WTC11 (cell line): ENCODE data around the gene SRRT. TPM values are rescaled to one million over a fixed set of nuclear protein-coding genes. Genes with fewer than 3 reads are reported as not detected.

Source experiments
- ATAC-seq: fragments of 200-7000 bp; cut with Tn5 transposase; 2 replicates; pipeline ENCODE4 v1.10.0; 2021; ENCODE audit warnings: mild to moderate bottlenecking, moderate library complexity
- CTCF ChIA-PET: fragments of 300-600 bp; sonication (Branson Sonifier 250); formaldehyde crosslinking; loops from one replicate; lab custom pipeline; 2021; ENCODE audit warnings: antibody characterized with exemption; lab: Charles Lee
- POLR2A ChIA-PET: fragments of 350-600 bp; sonication (Branson Sonifier 250); formaldehyde crosslinking; loops from one replicate; lab custom pipeline; 2021; ENCODE audit warnings: antibody characterized with exemption; lab: Charles Lee
- DNase-seq: peaks from one replicate; pipeline ENCODE4 v3.0.0; 2021; ENCODE audit warnings: low spot score
- H3K27ac Mint-ChIP-seq: 2 replicates; pipeline ENCODE4 v1.8.0; 2021; ENCODE audit warnings: mixed read lengths
- H3K27me3 Mint-ChIP-seq: 2 replicates; pipeline ENCODE4 v1.8.0; 2021; ENCODE audit warnings: low read depth, mild to moderate bottlenecking, moderate library complexity, mixed read lengths
- H3K36me3 Mint-ChIP-seq: 2 replicates; pipeline ENCODE4 v1.8.0; 2021; ENCODE audit warnings: mixed read lengths
- H3K4me1 Mint-ChIP-seq: 2 replicates; pipeline ENCODE4 v1.8.0; 2022; ENCODE audit warnings: mixed read lengths
- H3K4me3 Mint-ChIP-seq: 2 replicates; pipeline ENCODE4 v1.8.0; 2021; ENCODE audit warnings: mild to moderate bottlenecking, moderate library complexity, mixed read lengths
- H3K9me3 Mint-ChIP-seq: 2 replicates; pipeline ENCODE4 v1.8.0; 2021; ENCODE audit warnings: mixed read lengths
- E2F1 ChIP-seq: sonication (generic); formaldehyde crosslinking; IDR thresholded peaks from 2 replicates; pipeline ENCODE4 v1.8.0; 2022; ENCODE audit warnings: mild to moderate bottlenecking, missing genetic modification reagents
- ERG ChIP-seq: fragments of 250-450 bp; sonication (Bioruptor Pico); IDR thresholded peaks from 2 replicates; pipeline ENCODE4 v1.8.0; 2021; ENCODE audit warnings: mild to moderate bottlenecking
- ESRRA ChIP-seq: sonication (generic); formaldehyde crosslinking; IDR thresholded peaks from 2 replicates; pipeline ENCODE4 v1.8.1; 2022; ENCODE audit warnings: mild to moderate bottlenecking, missing genetic modification reagents, borderline replicate concordance
- GABPB1 ChIP-seq: sonication (generic); formaldehyde crosslinking; IDR thresholded peaks from 2 replicates; pipeline ENCODE4 v1.8.1; 2023; ENCODE audit warnings: mild to moderate bottlenecking, missing genetic modification reagents
- GTF2I ChIP-seq: fragments of 250-450 bp; sonication (Bioruptor Pico); conservative IDR thresholded peaks from 2 replicates; pipeline ENCODE4 v1.4.0; 2021; ENCODE audit warnings: mild to moderate bottlenecking
- HMGXB4 ChIP-seq: sonication (generic); formaldehyde crosslinking; IDR thresholded peaks from 2 replicates; pipeline ENCODE4 v1.8.1; 2023; ENCODE audit warnings: mild to moderate bottlenecking, moderate library complexity, missing genetic modification reagents
- JAZF1 ChIP-seq: fragments of 250-450 bp; sonication (Bioruptor Pico); IDR thresholded peaks from 2 replicates; pipeline ENCODE4 v1.9.0; 2021; ENCODE audit warnings: moderate library complexity, mild to moderate bottlenecking, inconsistent platforms
- JUN ChIP-seq: sonication (generic); formaldehyde crosslinking; IDR thresholded peaks from 2 replicates; pipeline ENCODE4 v1.8.0; 2023; ENCODE audit warnings: mild to moderate bottlenecking, missing genetic modification reagents
- MLX ChIP-seq: sonication (generic); formaldehyde crosslinking; IDR thresholded peaks from 2 replicates; pipeline ENCODE4 v1.8.1; 2023; ENCODE audit warnings: mild to moderate bottlenecking, missing genetic modification reagents, moderate library complexity
- MXD4 ChIP-seq: fragments of 250-450 bp; sonication (Bioruptor Pico); IDR thresholded peaks from 2 replicates; pipeline ENCODE4 v1.8.0; 2021; ENCODE audit warnings: mild to moderate bottlenecking, moderate library complexity, borderline replicate concordance
- NFATC4 ChIP-seq: fragments of 250-450 bp; sonication (Bioruptor Pico); IDR thresholded peaks from 2 replicates; pipeline ENCODE4 v1.9.0; 2021; ENCODE audit warnings: mild to moderate bottlenecking
- NR1H2 ChIP-seq: sonication (generic); formaldehyde crosslinking; IDR thresholded peaks from 2 replicates; pipeline ENCODE4 v1.9.0; 2021; ENCODE audit warnings: mild to moderate bottlenecking, moderate library complexity, missing genetic modification reagents
- NR3C1 ChIP-seq: sonication (generic); formaldehyde crosslinking; conservative IDR thresholded peaks from 2 replicates; pipeline ENCODE4 v1.8.1; 2023; ENCODE audit warnings: low read depth, mild to moderate bottlenecking, missing genetic modification reagents
- OVOL2 ChIP-seq: fragments of 250-450 bp; sonication (Bioruptor Pico); IDR thresholded peaks from 2 replicates; pipeline ENCODE4 v1.9.0; 2021; ENCODE audit warnings: mild to moderate bottlenecking, borderline replicate concordance
- RELA ChIP-seq: sonication (generic); formaldehyde crosslinking; IDR thresholded peaks from 2 replicates; pipeline ENCODE4 v1.8.1; 2022; ENCODE audit warnings: missing genetic modification reagents, mild to moderate bottlenecking, borderline replicate concordance
- SMAD4 ChIP-seq: sonication (generic); formaldehyde crosslinking; IDR thresholded peaks from 2 replicates; pipeline ENCODE4 v1.8.0; 2022; ENCODE audit warnings: mild to moderate bottlenecking, missing genetic modification reagents
- SP1 ChIP-seq: sonication (generic); formaldehyde crosslinking; conservative IDR thresholded peaks from 2 replicates; pipeline ENCODE4 v1.8.1; 2022; ENCODE audit warnings: missing genetic modification reagents
- USF1 ChIP-seq: sonication (generic); formaldehyde crosslinking; IDR thresholded peaks from 2 replicates; pipeline ENCODE4 v1.8.0; 2022; ENCODE audit warnings: mild to moderate bottlenecking, missing genetic modification reagents
- ZMAT4 ChIP-seq: fragments of 250-450 bp; sonication (Bioruptor Pico); IDR thresholded peaks from 2 replicates; pipeline ENCODE4 v1.9.0; 2021; ENCODE audit warnings: mild to moderate bottlenecking
- ZNF263 ChIP-seq: sonication (generic); formaldehyde crosslinking; IDR thresholded peaks from 2 replicates; pipeline ENCODE4 v1.8.1; 2022; ENCODE audit warnings: low read depth, mild to moderate bottlenecking, moderate library complexity, missing genetic modification reagents
- ZNF396 ChIP-seq: fragments of 250-450 bp; sonication (Bioruptor Pico); IDR thresholded peaks from 2 replicates; pipeline ENCODE4 v1.8.0; 2021; ENCODE audit warnings: mild to moderate bottlenecking, moderate library complexity, borderline replicate concordance
- ZSCAN18 ChIP-seq: fragments of 250-450 bp; sonication (Bioruptor Pico); IDR thresholded peaks from 2 replicates; pipeline ENCODE4 v2.1.2; 2022; ENCODE audit warnings: mild to moderate bottlenecking, moderate library complexity
- total RNA-seq: library from RNA; stranded (reverse); gene quantifications from 3 replicates; pipeline ENCODE4 v1.2.3, GENCODE V29; 2021

The SRRT gene
- total RNA-seq, 1 experiment from 2014 or later, result 238 TPM

GRCh38 chr7:100880645-100881044 is 5.7 kb downstream of the SRRT start (continued):
- no peak for TF ChIP-seq HMGXB4 (CRISPR knock-in tag)
- TF ChIP-seq OVOL2 (CRISPR knock-in tag), result no peak
- no peak for TF ChIP-seq MXD4 (CRISPR knock-in tag)
- no peak for TF ChIP-seq E2F1 (CRISPR knock-in tag)
- TF ChIP-seq ZNF396 (CRISPR knock-in tag), result no peak

GRCh38 chr7:100881136-100881535 is 6.2 kb downstream of the SRRT start:
- H3K4me3 Mint-ChIP-seq, result no peak overlapping the region
- TF ChIP-seq ZNF263 (CRISPR knock-in tag), result no peak
- no peak for TF ChIP-seq ERG (CRISPR knock-in tag)
- TF ChIP-seq NR1H2 (CRISPR knock-in tag), result no peak
- TF ChIP-seq SP1 (CRISPR knock-in tag), result no peak
- TF ChIP-seq NFATC4 (CRISPR knock-in tag), result no peak
- TF ChIP-seq USF1 (CRISPR knock-in tag), result no peak
- TF ChIP-seq GABPB1 (CRISPR knock-in tag), result no peak
- no peak for TF ChIP-seq ZSCAN18 (CRISPR knock-in tag)
- no peak for TF ChIP-seq MLX
- no peak for TF ChIP-seq SMAD4 (CRISPR knock-in tag)
- TF ChIP-seq ZMAT4, result no peak
- TF ChIP-seq JAZF1 (CRISPR knock-in tag), result no peak
- no peak for TF ChIP-seq HMGXB4 (CRISPR knock-in tag)
- TF ChIP-seq RELA, result no peak
- TF ChIP-seq JUN (CRISPR knock-in tag), result no peak
- no peak for TF ChIP-seq GTF2I
- TF ChIP-seq NR3C1 (CRISPR knock-in tag), result no peak
- no peak for TF ChIP-seq ESRRA
- H3K36me3 Mint-ChIP-seq, result peaks cover 86% of the 10 kb centered on the region
- POLR2A ChIA-PET, result interaction anchor here (0.6 kb wide), 1 partner anchor 14 kb away, joined by 4 read pairs; the partner anchor contains the start of gene TRIP6
- no peaks in the 10 kb centered on the region for H3K9me3 Mint-ChIP-seq
- ATAC-seq, result no peak
- peaks cover 14% of the 10 kb centered on the region for H3K4me1 Mint-ChIP-seq
- H3K27ac Mint-ChIP-seq, result peak overlapping the region; percentile 72; the same call in 1 of the 2 replicates
- no peak for DNase-seq
- CTCF ChIA-PET, result no interaction called here
- no peaks in the 10 kb centered on the region for H3K27me3 Mint-ChIP-seq
